ENCODE data around the gene FRY. TPM values are rescaled to one million over a fixed set of nuclear protein-coding genes. Genes with fewer than 3 reads are reported as not detected.

The FRY gene
- total RNA-seq, 1 donor from 2014 or later, result 4.5 TPM

DNA sequence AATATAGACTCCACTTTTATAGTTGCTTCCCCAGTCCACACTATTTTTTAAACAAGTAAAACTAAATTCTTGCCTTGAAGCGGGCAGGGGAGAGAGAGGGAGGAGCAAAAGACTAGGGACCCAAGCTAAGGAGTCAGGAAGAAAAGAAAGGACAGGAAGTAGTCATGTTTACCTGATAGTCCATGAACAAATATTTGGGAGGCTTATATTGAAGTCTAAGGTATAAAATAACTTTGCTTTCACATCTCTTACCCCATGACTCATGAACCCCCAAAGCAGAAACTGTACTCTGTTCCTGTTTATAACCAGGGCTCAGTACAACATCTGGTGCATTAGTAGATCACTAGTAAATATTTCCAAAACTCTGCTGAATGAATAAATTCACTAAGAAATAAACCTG is 216.3 kb downstream of the FRY start:
- TF ChIP-seq, protein P1, sequence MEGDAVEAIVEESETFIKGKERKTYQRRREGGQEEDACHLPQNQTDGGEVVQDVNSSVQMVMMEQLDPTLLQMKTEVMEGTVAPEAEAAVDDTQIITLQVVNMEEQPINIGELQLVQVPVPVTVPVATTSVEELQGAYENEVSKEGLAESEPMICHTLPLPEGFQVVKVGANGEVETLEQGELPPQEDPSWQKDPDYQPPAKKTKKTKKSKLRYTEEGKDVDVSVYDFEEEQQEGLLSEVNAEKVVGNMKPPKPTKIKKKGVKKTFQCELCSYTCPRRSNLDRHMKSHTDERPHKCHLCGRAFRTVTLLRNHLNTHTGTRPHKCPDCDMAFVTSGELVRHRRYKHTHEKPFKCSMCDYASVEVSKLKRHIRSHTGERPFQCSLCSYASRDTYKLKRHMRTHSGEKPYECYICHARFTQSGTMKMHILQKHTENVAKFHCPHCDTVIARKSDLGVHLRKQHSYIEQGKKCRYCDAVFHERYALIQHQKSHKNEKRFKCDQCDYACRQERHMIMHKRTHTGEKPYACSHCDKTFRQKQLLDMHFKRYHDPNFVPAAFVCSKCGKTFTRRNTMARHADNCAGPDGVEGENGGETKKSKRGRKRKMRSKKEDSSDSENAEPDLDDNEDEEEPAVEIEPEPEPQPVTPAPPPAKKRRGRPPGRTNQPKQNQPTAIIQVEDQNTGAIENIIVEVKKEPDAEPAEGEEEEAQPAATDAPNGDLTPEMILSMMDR (IDR thresholded peaks at IDR 0.05; ENCODE audit: unreplicated experiment), result no peak

GRCh38 chr13:32248801-32249200 is 217.2 kb downstream of the FRY start:
- Mint-ChIP-seq H3K27ac (ENCODE audit: unreplicated experiment) (no peak overlapping the region), H3K9me3 (ENCODE audit: unreplicated experiment) (no peaks in the 10 kb centered on the region), H3K4me3 (ENCODE audit: unreplicated experiment) (no peak overlapping the region), H3K4me1 (ENCODE audit: unreplicated experiment) (peaks cover 6% of the 10 kb centered on the region), H3K36me3 (ENCODE audit: low read depth, unreplicated experiment) (no peaks in the 10 kb centered on the region), H3K27me3 (ENCODE audit: unreplicated experiment) (no peaks in the 10 kb centered on the region)
- TF ChIP-seq, protein P1 (IDR thresholded peaks at IDR 0.05; ENCODE audit: unreplicated experiment), result no peak
- DNase-seq (ENCODE audit: low spot score), result no peak

More for the DNA sequence above, 216.3 kb downstream of the FRY start:
- Mint-ChIP-seq H3K27ac (ENCODE audit: unreplicated experiment) (no peak overlapping the region), H3K4me3 (ENCODE audit: unreplicated experiment) (no peak overlapping the region), H3K9me3 (ENCODE audit: unreplicated experiment) (no peaks in the 10 kb centered on the region), H3K4me1 (ENCODE audit: unreplicated experiment) (peaks cover 6% of the 10 kb centered on the region), H3K36me3 (ENCODE audit: low read depth, unreplicated experiment) (no peaks in the 10 kb centered on the region), H3K27me3 (ENCODE audit: unreplicated experiment) (no peaks in the 10 kb centered on the region)
- no peak for DNase-seq (ENCODE audit: low spot score)

DNA sequence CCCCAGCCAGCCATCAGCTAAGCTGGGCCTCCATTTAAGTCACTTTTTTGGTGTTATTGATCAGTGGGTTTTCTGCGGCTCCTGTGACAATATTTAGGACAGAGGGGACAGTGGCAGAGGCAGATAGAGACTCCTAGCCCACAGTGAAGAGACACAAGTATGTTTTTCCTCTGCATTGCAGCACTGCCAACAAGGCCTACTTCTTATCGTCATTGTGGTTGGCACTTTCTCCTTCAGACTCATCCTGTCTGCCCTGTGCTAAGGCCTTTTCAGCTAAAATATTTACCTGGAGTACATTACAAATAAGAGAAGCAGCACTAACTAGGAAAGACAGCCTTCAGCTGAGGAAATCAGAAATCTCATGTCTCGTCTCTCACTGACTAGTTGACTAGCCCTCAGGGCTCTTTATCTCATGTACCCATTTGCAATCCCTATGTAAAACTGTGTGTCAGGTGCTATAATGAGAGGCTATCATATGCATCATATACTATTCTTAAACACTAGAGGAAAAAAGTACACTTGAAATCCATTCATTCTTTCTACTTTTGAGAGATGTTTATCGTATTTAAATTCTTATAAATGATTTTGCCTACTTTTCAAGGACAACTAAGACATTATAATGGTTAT is 221.4 kb downstream of the FRY start:
- TF ChIP-seq, protein P1 (IDR thresholded peaks at IDR 0.05; ENCODE audit: unreplicated experiment), result no peak
- no peak for DNase-seq (ENCODE audit: low spot score)
- Mint-ChIP-seq H3K4me1 (ENCODE audit: unreplicated experiment) (no peaks in the 10 kb centered on the region), H3K9me3 (ENCODE audit: unreplicated experiment) (no peaks in the 10 kb centered on the region), H3K4me3 (ENCODE audit: unreplicated experiment) (no peak overlapping the region), H3K36me3 (ENCODE audit: low read depth, unreplicated experiment) (no peaks in the 10 kb centered on the region), H3K27me3 (ENCODE audit: unreplicated experiment) (no peaks in the 10 kb centered on the region), H3K27ac (ENCODE audit: unreplicated experiment) (no peak overlapping the region)

DNA sequence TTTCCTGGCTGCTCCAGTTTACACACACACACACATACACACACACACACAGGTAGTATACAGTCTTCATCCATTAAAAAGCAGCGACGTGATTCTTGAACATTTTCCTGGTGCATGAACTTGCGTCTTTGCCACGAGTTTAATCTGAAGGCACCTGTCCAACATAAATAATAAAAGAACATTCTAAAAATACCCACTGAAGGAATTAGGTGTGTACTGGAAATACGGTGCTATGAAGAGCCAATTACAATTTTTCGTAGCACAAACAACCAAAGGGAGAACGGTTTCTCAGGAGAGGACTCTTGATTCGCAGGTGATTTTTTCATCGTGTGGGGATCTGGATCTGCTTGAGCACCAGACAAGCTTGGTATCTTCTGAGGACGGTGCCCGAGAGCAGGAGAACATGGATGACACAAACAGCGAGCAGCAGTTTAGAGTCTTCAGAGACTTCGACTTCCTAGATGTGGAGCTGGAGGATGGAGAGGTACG is 222.4 kb downstream of the FRY start:
- H3K9me3 Mint-ChIP-seq (ENCODE audit: unreplicated experiment), result no peaks in the 10 kb centered on the region
- no peaks in the 10 kb centered on the region for H3K36me3 Mint-ChIP-seq (ENCODE audit: low read depth, unreplicated experiment)
- TF ChIP-seq, protein P1 (IDR thresholded peaks at IDR 0.05; ENCODE audit: unreplicated experiment), result no peak
- no peak overlapping the region for H3K27ac Mint-ChIP-seq (ENCODE audit: unreplicated experiment)
- no peak for DNase-seq (ENCODE audit: low spot score)
- no peaks in the 10 kb centered on the region for H3K27me3 Mint-ChIP-seq (ENCODE audit: unreplicated experiment)
- no peak overlapping the region for H3K4me3 Mint-ChIP-seq (ENCODE audit: unreplicated experiment)
- H3K4me1 Mint-ChIP-seq (ENCODE audit: unreplicated experiment), result no peaks in the 10 kb centered on the region

DNA sequence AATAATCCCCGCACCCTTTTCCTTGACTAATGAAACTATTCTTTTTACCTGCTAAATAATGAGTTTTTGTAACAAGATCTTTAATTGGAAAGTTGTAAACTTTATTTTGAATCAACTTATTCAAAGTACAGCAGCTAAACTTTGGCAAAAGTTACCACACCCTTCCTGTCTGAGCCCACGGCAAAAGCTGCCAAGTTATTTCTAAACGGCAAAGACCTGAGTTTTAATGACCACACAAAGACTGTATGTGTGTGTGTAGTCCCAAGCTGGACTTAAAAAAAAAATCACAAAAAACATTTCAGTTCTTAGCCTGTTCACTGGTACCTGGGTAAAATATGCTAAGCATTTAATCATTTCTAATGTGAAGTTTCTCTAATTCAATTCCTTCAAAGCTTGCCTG is 222.8 kb downstream of the FRY start:
- DNase-seq (ENCODE audit: low spot score), result no peak
- TF ChIP-seq, protein P1 (IDR thresholded peaks at IDR 0.05; ENCODE audit: unreplicated experiment), result no peak
- H3K4me3 Mint-ChIP-seq (ENCODE audit: unreplicated experiment), result no peak overlapping the region
- H3K27ac Mint-ChIP-seq (ENCODE audit: unreplicated experiment), result no peak overlapping the region
- no peaks in the 10 kb centered on the region for H3K36me3 Mint-ChIP-seq (ENCODE audit: low read depth, unreplicated experiment)
- no peaks in the 10 kb centered on the region for H3K9me3 Mint-ChIP-seq (ENCODE audit: unreplicated experiment)
- no peaks in the 10 kb centered on the region for H3K27me3 Mint-ChIP-seq (ENCODE audit: unreplicated experiment)
- H3K4me1 Mint-ChIP-seq (ENCODE audit: unreplicated experiment), result no peaks in the 10 kb centered on the region
